ENCODE measurements around the gene SLC7A10. TPM values are rescaled to one million over a fixed set of nuclear protein-coding genes. Genes with fewer than 3 reads are reported as not detected.

Gene SLC7A10
- total RNA-seq, 1 experiment from 2014 or later = not detected

DNA sequence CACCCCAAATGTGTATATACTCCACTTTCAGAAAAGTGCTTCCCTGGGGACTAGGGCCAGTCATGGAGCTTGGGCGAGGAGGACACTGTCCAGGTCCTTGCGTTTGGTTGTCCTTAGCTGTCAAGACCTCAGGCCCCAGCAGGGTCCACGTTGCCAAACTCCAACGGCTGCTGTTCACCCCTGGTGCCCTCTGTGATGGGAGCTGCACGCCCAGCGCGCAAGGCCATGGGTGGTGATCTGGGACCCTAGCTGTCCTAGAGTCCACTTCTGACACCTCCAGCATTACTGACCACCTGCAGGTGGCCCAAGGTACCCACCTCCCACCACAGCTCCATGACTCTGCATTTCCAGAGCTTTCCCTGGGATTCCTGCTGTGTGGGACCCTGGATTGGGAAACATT lies 27.5 kb downstream of the SLC7A10 start:
- CTCF ChIA-PET = interaction anchor here (3.0 kb wide), 1 partner anchor 14 kb away, joined by 11 read pairs; no protein-coding TSS in a partner anchor
- Mint-ChIP-seq H3K9me3 (ENCODE audit: unreplicated experiment) (no peaks in the 10 kb centered on the region), H3K27me3 (ENCODE audit: insufficient read depth, unreplicated experiment) (no peaks in the 10 kb centered on the region), H3K4me1 (ENCODE audit: low read depth, unreplicated experiment) (no peaks in the 10 kb centered on the region), H3K27ac (ENCODE audit: unreplicated experiment) (no peak overlapping the region), H3K4me3 (ENCODE audit: unreplicated experiment) (no peak overlapping the region), H3K36me3 (ENCODE audit: insufficient read depth, unreplicated experiment) (peaks cover 6% of the 10 kb centered on the region)
- Histone ChIP-seq H3K4me1 (peaks cover 11% of the 10 kb centered on the region; the same call in 1 of the 2 replicates), H3K9me3 (no peaks in the 10 kb centered on the region), H3K27me3 (replicated peaks; ENCODE audit: control insufficient read depth, insufficient read depth, low read length) (no peaks in the 10 kb centered on the region), H3K36me3 (ENCODE audit: control insufficient read depth, insufficient read depth, low read length) (no peaks in the 10 kb centered on the region; the same call in 1 of the 2 replicates), H3K4me3 (ENCODE audit: low read depth, low read length) (no peak overlapping the region)
- no TSS peak for BruUV-seq (replicated peaks)
- POLR2A ChIA-PET = no interaction called here
- DNase-seq = no peak
- intact Hi-C loops (cut with micrococcal nuclease; ENCODE audit: unreplicated experiment) = no loop called here
- TF ChIP-seq, protein P1, sequence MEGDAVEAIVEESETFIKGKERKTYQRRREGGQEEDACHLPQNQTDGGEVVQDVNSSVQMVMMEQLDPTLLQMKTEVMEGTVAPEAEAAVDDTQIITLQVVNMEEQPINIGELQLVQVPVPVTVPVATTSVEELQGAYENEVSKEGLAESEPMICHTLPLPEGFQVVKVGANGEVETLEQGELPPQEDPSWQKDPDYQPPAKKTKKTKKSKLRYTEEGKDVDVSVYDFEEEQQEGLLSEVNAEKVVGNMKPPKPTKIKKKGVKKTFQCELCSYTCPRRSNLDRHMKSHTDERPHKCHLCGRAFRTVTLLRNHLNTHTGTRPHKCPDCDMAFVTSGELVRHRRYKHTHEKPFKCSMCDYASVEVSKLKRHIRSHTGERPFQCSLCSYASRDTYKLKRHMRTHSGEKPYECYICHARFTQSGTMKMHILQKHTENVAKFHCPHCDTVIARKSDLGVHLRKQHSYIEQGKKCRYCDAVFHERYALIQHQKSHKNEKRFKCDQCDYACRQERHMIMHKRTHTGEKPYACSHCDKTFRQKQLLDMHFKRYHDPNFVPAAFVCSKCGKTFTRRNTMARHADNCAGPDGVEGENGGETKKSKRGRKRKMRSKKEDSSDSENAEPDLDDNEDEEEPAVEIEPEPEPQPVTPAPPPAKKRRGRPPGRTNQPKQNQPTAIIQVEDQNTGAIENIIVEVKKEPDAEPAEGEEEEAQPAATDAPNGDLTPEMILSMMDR (IDR thresholded peaks at IDR 0.05; ENCODE audit: insufficient read depth in 1 of 2, low read depth in 1 of 2, low read length in 1 of 2, severe bottlenecking in 1 of 2, unreplicated experiment in 1 of 2) = no peak

- no peaks in the 10 kb centered on the region for H3K9me3 ChIP-seq
- no peaks in the 10 kb centered on the region for H3K9me3 Mint-ChIP-seq (ENCODE audit: unreplicated experiment)
- POLR2A ChIA-PET = no interaction called here
- no peaks in the 10 kb centered on the region for H3K36me3 ChIP-seq (ENCODE audit: control insufficient read depth, insufficient read depth, low read length)
- H3K27me3 ChIP-seq (replicated peaks; ENCODE audit: control insufficient read depth, insufficient read depth, low read length) = no peaks in the 10 kb centered on the region
- no TSS peak for BruUV-seq (replicated peaks)
- DNase-seq = no peak
- peaks cover 6% of the 10 kb centered on the region for H3K36me3 Mint-ChIP-seq (ENCODE audit: insufficient read depth, unreplicated experiment)
- H3K27ac Mint-ChIP-seq (ENCODE audit: unreplicated experiment) = no peak overlapping the region
- peaks cover 11% of the 10 kb centered on the region; the same call in 1 of the 2 replicates for H3K4me1 ChIP-seq
- no peak overlapping the region for H3K4me3 Mint-ChIP-seq (ENCODE audit: unreplicated experiment)
- TF ChIP-seq, protein P1 (IDR thresholded peaks at IDR 0.05; ENCODE audit: insufficient read depth in 1 of 2, low read depth in 1 of 2, low read length in 1 of 2, severe bottlenecking in 1 of 2, unreplicated experiment in 1 of 2) = no peak
- H3K4me1 Mint-ChIP-seq (ENCODE audit: low read depth, unreplicated experiment) = no peaks in the 10 kb centered on the region
- CTCF ChIA-PET = interaction anchor here (3.0 kb wide), 1 partner anchor 13 kb away, joined by 11 read pairs; no protein-coding TSS in a partner anchor
- no peak overlapping the region for H3K4me3 ChIP-seq (ENCODE audit: low read depth, low read length)
- no peaks in the 10 kb centered on the region for H3K27me3 Mint-ChIP-seq (ENCODE audit: insufficient read depth, unreplicated experiment)
- intact Hi-C loops (cut with micrococcal nuclease; ENCODE audit: unreplicated experiment) = no loop called here
These were observed 28.1 kb downstream of the SLC7A10 start for GRCh38 chr19:33197591-33198000.

- no peaks in the 10 kb centered on the region for H3K9me3 ChIP-seq
- peaks cover 11% of the 10 kb centered on the region; the same call in 1 of the 2 replicates for H3K4me1 ChIP-seq
- Mint-ChIP-seq H3K9me3 (ENCODE audit: unreplicated experiment) (no peaks in the 10 kb centered on the region), H3K27ac (ENCODE audit: unreplicated experiment) (no peak overlapping the region), H3K4me3 (ENCODE audit: unreplicated experiment) (peak overlapping the region; percentile 37), H3K36me3 (ENCODE audit: insufficient read depth, unreplicated experiment) (peaks cover 6% of the 10 kb centered on the region), H3K27me3 (ENCODE audit: insufficient read depth, unreplicated experiment) (peaks cover 2% of the 10 kb centered on the region), H3K4me1 (ENCODE audit: low read depth, unreplicated experiment) (no peaks in the 10 kb centered on the region)
- DNase-seq = no peak
- POLR2A ChIA-PET = no interaction called here
- H3K27me3 ChIP-seq (replicated peaks; ENCODE audit: control insufficient read depth, insufficient read depth, low read length) = no peaks in the 10 kb centered on the region
- H3K4me3 ChIP-seq (ENCODE audit: low read depth, low read length) = no peak overlapping the region
- BruUV-seq (replicated peaks) = no TSS peak
- intact Hi-C loops (cut with micrococcal nuclease; ENCODE audit: unreplicated experiment) = no loop called here
- no peaks in the 10 kb centered on the region for H3K36me3 ChIP-seq (ENCODE audit: control insufficient read depth, insufficient read depth, low read length)
- TF ChIP-seq, protein P1 (IDR thresholded peaks at IDR 0.05; ENCODE audit: insufficient read depth in 1 of 2, low read depth in 1 of 2, low read length in 1 of 2, severe bottlenecking in 1 of 2, unreplicated experiment in 1 of 2) = no peak
- CTCF ChIA-PET = interaction anchor here (0.8 to 3.0 kb wide), 3 partner anchors 12 to 20 kb away, joined by 4 to 11 read pairs (median 11); no protein-coding TSS in a partner anchor
These were observed 29.0 kb downstream of the SLC7A10 start for GRCh38 chr19:33196446-33197193.

Measured in Caco-2 (cell line).